GM12892 (cell line): Measurements from ENCODE around the gene ADK.

Experiments
- POLR2A ChIP-seq: IDR thresholded peaks from 2 replicates; pipeline ENCODE4 v1.6.1; 2011; ENCODE audit warnings: low read depth, low read length, control low read depth
- TAF1 ChIP-seq: IDR thresholded peaks from 2 replicates; pipeline ENCODE4 v1.6.1; 2011; ENCODE audit warnings: low read depth, mild to moderate bottlenecking, control low read depth, low read length, borderline replicate concordance

DNA sequence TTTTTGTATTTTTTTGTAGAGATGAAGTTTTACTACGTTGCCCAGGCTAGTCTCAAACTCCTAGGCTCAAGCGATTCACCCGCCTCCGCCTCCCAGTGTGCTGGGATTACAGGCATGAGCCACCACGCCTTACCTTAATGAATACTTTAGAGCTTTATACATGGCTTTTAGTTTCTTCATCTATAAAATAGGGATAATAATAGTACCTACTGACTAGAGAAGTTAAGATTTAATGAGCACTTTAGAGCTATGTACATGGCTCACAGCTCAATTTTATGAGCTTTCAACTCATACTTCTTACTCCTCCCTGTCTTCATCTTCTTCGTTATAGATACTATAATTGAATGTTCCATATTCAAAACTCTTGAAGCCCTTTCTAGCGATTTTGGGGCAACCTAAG, 445.7 kb downstream of the ADK start:
- TF ChIP-seq POLR2A (no peak), TAF1 (no peak)
